ENCODE measurements around the gene FBXL3.
A peak's percentile ranks its signal among the peaks of the same experiment; 100 is the strongest.
"Not testable (repeated sequence)": the region's sequence is repeated elsewhere in the genome, so short reads cannot be mapped to it uniquely, and the experiment has no call there.

Gene FBXL3

DNA sequence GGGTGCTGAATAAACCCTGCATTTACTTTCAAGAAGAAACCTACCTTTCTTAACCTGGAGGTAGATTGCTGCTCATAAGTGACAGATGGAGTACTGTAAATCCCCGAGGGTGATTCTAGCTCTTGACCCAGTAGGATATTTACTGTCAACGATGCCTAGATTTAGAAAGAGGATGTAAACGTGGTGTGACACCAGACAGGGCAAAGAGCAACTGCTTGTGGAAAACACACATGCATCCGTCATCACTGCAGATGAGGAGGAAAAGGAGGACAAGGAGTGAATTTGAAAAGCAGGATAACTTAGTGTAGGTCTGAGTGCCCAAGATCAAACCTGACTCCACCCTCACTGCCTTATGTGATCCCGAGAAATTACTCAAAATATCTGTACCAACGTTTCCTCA is 44.9 kb downstream of the FBXL3 start:
- DNase-seq, result no peak

GRCh38 chr13:76980075-76980718 is 46.8 kb downstream of the FBXL3 start:
- DNase-seq, result peak; percentile 86

DNA sequence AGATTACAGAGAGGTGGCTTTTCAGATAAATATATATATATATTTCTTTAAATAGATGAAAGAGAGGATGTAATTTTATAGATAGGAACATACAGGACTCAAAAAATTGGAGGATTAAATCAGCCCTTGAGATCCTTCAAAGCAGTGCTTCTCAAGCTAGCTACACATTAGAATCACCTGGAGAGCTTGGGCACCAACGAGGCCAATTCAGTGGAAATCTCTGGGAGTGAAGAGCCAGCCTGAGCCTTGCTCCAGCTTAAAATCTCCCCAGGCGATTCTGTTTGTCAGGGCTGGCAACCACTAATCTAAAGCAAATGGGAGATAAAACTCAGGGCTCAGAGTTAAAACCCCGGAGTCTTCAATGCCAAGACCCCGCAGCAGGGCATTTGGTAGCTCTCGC is 50.0 kb downstream of the FBXL3 start:
- DNase-seq, result no peak

- DNase-seq, result no peak
These were observed 50.5 kb downstream of the FBXL3 start for GRCh38 chr13:76976490-76976889.

GRCh38 chr13:76975863-76976262 is 51.1 kb downstream of the FBXL3 start:
- DNase-seq, result no peak

GRCh38 chr13:76974618-76974975 is 52.4 kb downstream of the FBXL3 start:
- DNase-seq, result no peak

GRCh38 chr13:76973920-76974617 is 52.9 kb downstream of the FBXL3 start:
- DNase-seq, result no peak

DNA sequence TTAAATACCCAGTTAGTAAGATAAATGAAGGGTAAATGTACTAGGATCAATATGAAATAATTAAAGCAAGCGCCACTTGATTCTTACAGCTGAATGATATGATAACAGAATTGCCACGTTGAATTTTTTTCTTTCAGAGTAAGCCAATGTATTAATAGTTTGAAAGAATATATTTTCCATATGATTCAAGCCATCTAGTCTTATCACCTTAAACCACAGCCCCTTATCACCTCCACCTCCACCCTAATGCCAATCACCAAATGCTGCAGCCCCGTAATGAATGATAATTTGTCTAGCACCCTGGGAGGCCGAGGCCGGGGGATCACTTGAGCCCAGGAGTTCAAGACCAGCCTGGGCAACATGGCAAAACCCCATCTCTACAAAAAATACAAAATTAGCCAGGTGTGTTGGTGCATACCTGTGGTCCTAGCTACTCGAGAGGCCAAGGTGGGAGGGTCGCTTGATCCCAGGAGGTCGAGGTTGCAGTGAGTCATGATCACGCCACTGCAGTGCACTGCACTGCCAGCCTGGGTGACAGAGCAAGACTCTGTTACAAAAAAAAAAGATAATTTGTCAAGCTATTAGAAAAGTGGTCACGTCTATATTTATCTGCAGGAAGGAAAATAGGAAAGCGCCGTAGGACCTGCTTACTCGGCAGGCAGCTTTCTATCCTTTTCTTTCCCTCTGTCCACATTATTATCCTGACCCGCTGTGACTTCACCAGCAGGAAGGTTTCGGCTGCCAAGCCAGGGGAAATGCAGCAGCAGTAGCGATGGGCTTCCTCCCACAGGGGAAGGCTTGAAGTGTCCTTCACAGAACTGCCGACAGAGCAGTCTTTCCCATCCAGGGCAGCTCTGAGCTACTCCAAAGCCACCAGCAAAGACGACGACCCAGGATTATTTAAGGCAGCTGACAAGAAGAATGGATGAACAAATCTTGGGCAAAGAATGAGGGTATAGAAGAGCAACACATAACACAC is 54.8 kb downstream of the FBXL3 start:
- no peak for DNase-seq

DNA sequence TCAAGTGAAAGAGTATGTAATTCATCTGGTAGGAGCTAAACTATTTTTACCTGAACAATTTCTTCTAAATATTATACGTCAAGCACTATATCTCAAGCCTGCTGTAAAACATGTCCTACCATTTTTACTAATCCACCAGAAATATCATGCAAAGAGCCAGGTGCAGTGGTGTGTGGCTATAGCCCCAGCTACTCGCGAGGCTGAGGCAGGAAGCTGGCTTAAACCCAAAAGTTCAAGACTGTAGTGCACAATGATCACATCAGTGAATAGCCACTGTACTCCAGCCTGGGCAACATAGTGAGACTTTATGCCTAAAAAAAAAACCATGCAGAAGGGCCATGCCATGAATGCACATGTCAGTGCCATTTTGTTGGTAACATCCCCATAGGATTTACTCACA is 55.7 kb downstream of the FBXL3 start:
- no peak for DNase-seq

- DNase-seq, result no peak
These were observed 57.2 kb downstream of the FBXL3 start for GRCh38 chr13:76969488-76970365.

GRCh38 chr13:76968041-76968440 is 58.9 kb downstream of the FBXL3 start:
- DNase-seq, result no peak

DNA sequence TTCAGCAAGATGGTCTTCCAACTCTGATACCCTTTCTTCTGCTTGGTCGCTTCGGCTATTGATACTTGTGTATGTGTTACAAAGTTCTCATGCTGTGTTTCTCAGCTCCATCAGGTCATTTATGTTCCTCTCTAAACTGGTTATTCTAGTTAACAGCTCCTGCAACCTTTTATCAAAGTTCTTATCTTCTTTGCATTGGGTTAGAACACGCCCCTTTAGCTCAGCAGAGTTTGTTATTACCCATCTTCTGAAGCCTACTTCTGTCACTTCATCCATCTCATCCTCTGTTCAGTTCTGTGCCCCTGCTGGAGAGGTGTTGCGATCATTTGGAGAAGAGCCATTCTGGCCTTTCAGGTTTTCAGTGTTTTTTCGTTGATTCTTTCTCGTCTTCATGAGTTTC is 59.9 kb downstream of the FBXL3 start:
- no peak for DNase-seq

- DNase-seq, result peak; percentile 6
These were observed 61.1 kb downstream of the FBXL3 start for GRCh38 chr13:76965759-76966421.

- not testable (repeated sequence) for DNase-seq
These were observed 67.2 kb downstream of the FBXL3 start for GRCh38 chr13:76959734-76960133.

- no peak for DNase-seq
These were observed 68.0 kb downstream of the FBXL3 start for GRCh38 chr13:76958841-76959432.

GRCh38 chr13:76955661-76956060 is 71.3 kb downstream of the FBXL3 start:
- DNase-seq, result no peak

Data from NCI-H345 (cell line).